ENCODE results near the gene MYBPH.
A peak's percentile ranks its signal among the peaks of the same experiment; 100 is the strongest.

The MYBPH gene

DNA sequence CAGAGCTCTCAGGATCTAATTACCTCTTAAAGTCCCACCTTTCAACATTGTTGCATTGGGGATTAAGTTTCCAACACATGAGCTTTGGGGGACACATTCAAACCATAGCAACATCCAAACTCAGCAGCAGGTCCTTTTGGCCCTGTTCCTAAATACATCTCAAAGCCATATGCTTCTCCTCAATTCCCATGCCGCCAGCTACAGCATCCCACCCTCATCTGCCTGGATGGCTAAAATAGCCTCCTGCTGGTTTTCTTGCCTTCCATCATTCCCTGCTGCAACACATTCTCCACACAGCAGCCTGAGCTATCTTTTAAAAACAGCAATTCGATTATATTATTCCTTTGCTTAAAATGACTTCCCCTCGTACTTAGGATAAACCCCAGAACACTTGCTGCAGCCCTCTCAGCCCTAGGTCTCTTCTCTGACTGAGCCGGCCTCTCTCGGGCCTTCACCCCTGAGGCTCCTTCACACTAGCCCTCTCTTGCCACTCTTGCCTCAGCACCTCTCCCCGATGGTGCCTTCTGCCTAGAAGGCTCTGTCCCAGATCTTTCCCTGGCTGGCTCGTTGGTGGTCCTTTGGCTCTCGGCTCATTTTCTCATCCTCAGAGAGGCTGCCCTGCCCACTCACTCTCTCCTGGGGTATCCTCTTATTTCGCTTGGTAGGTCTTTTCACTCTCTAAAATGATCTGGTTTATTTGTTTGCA is 16.5 kb downstream of the MYBPH start:
- peaks cover 7% of the 10 kb centered on the region for H3K4me1 ChIP-seq (ENCODE audit: insufficient read depth, low read length)
- H3K9me3 ChIP-seq (ENCODE audit: control insufficient read depth, insufficient read depth, low read length): peaks cover 2% of the 10 kb centered on the region; the same call in 1 of the 2 replicates
- no peak overlapping the region for H3K9ac ChIP-seq (ENCODE audit: low read depth, low read length)
- H3K36me3 ChIP-seq (ENCODE audit: insufficient read depth, low read length): no peaks in the 10 kb centered on the region

DNA sequence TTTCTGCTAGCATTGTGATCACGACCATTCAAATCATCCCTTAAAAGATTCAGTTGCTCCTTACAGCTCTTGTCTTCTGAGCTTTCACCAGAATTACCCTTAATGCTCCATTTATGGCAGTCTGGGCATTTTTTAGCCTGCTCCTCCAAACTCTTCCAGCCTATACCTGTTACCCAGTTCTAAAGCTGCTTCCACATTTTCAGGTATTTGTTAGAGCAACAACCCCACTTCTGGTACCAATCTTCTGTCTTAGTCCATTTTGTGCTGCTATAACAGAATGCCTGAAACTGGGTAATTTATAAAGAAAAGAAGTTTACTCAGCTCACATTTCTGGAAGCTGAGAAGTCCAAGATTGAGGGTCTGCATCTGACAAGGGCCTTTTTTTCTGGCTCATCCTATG is 17.2 kb downstream of the MYBPH start:
- no peak overlapping the region for H3K9ac ChIP-seq (ENCODE audit: low read depth, low read length)

DNA sequence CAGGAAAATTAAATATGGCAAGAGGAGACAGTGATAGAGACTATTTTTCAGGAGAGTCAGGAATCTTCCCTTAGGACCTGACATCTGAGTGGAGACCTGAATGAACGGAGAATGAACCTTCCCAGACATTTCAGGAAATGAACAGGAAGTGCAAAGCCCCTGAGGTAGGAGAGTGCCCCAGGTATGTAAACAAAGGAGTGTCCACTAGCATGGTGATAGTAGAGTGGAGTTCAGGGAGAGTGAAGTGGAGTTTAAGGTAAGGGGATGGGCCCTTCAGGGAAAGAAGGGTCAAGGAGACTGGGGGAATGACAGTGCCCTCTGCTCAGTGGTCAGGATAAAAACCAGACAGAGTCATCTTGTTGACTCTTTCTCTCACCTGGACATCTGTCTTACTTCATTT is 19.3 kb downstream of the MYBPH start:
- H3K36me3 ChIP-seq (ENCODE audit: insufficient read depth, low read length): no peaks in the 10 kb centered on the region
- H3K9me3 ChIP-seq (ENCODE audit: control insufficient read depth, insufficient read depth, low read length): peaks cover 2% of the 10 kb centered on the region; the same call in 1 of the 2 replicates
- peaks cover 35% of the 10 kb centered on the region for H3K4me1 ChIP-seq (ENCODE audit: insufficient read depth, low read length)
- H3K9ac ChIP-seq (ENCODE audit: low read depth, low read length): no peak overlapping the region

More for the DNA sequence above, 17.2 kb downstream of the MYBPH start:
- peaks cover 14% of the 10 kb centered on the region for H3K4me1 ChIP-seq (ENCODE audit: insufficient read depth, low read length)
- no peaks in the 10 kb centered on the region for H3K36me3 ChIP-seq (ENCODE audit: insufficient read depth, low read length)
- H3K9me3 ChIP-seq (ENCODE audit: control insufficient read depth, insufficient read depth, low read length): peaks cover 2% of the 10 kb centered on the region; the same call in 1 of the 2 replicates

GRCh38 chr1:203153989-203154821 is 21.4 kb downstream of the MYBPH start:
- Histone ChIP-seq H3K36me3 (ENCODE audit: insufficient read depth, low read length) (no peaks in the 10 kb centered on the region), H3K9ac (ENCODE audit: low read depth, low read length) (no peak overlapping the region), H3K4me1 (ENCODE audit: insufficient read depth, low read length) (peaks cover 52% of the 10 kb centered on the region), H3K9me3 (ENCODE audit: control insufficient read depth, insufficient read depth, low read length) (peaks cover 2% of the 10 kb centered on the region; the same call in 1 of the 2 replicates)

- H3K9me3 ChIP-seq (ENCODE audit: control insufficient read depth, insufficient read depth, low read length): peaks cover 2% of the 10 kb centered on the region; the same call in 1 of the 2 replicates
- H3K9ac ChIP-seq (ENCODE audit: low read depth, low read length): 0 out of 2 replicates have a peak overlapping the region, but pooled peaks have one; percentile 2
- H3K36me3 ChIP-seq (ENCODE audit: insufficient read depth, low read length): no peaks in the 10 kb centered on the region
- H3K4me1 ChIP-seq (ENCODE audit: insufficient read depth, low read length): peaks cover 57% of the 10 kb centered on the region
These were observed 22.3 kb downstream of the MYBPH start for GRCh38 chr1:203153051-203153988.

DNA sequence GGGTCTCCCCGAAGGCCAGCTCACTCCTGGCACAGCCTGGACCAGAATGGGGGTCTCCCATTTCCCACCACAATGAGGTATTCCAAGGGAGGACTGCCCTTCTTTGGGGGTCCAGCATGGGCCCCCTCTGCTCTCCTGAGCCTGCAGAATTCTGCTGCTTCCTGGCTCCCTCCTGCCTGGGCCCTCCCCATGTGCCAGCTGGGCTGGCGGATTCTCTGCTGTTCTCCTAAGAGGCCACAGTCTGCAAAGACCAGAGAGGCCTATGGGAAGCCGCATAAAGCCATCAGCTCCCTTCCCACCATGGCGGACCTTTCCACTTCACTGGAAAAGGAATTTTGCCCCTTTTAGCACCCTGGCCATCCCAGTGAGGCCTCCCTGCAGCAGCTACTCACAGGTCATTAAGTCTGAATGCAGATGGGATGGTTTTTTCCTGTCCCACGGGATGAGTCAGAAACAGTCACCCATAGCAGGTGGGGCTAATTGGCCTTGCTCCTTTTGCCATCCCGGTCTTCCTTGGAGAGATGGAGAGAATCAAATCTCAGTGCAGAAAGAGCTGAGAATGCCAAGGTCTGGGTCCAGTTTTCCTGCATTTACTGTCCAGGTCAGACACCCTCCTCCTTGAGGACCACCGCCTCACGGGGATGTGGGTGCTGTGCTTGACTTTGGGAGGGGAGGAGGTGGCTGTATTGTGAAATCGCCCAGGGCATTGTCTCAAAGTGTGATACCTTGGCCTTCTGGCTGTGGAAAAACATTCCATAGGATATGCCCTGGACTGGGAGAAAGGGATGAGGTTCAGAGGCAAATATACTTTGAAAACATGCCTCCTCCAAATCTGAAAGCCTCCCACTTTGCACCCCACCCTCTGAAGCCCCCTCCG is 23.2 kb downstream of the MYBPH start:
- H3K9ac ChIP-seq (ENCODE audit: low read depth, low read length): 0 out of 2 replicates have a peak overlapping the region, but pooled peaks have one; percentile 2

GRCh38 chr1:203151362-203152157 is 24.1 kb downstream of the MYBPH start:
- Histone ChIP-seq H3K9ac (ENCODE audit: low read depth, low read length) (no peak overlapping the region), H3K4me1 (ENCODE audit: insufficient read depth, low read length) (peaks cover 74% of the 10 kb centered on the region), H3K36me3 (ENCODE audit: insufficient read depth, low read length) (no peaks in the 10 kb centered on the region), H3K9me3 (ENCODE audit: control insufficient read depth, insufficient read depth, low read length) (no peaks in the 10 kb centered on the region)

More for the DNA sequence above, 23.2 kb downstream of the MYBPH start:
- H3K4me1 ChIP-seq (ENCODE audit: insufficient read depth, low read length): peaks cover 66% of the 10 kb centered on the region
- H3K9me3 ChIP-seq (ENCODE audit: control insufficient read depth, insufficient read depth, low read length): no peaks in the 10 kb centered on the region
- H3K36me3 ChIP-seq (ENCODE audit: insufficient read depth, low read length): no peaks in the 10 kb centered on the region

GRCh38 chr1:203150511-203151297 is 24.9 kb downstream of the MYBPH start:
- no peak overlapping the region for H3K9ac ChIP-seq (ENCODE audit: low read depth, low read length)
- H3K36me3 ChIP-seq (ENCODE audit: insufficient read depth, low read length): no peaks in the 10 kb centered on the region
- peaks cover 77% of the 10 kb centered on the region for H3K4me1 ChIP-seq (ENCODE audit: insufficient read depth, low read length)
- H3K9me3 ChIP-seq (ENCODE audit: control insufficient read depth, insufficient read depth, low read length): no peaks in the 10 kb centered on the region

- no peaks in the 10 kb centered on the region for H3K36me3 ChIP-seq (ENCODE audit: insufficient read depth, low read length)
- peaks cover 83% of the 10 kb centered on the region for H3K4me1 ChIP-seq (ENCODE audit: insufficient read depth, low read length)
- no peak overlapping the region for H3K9ac ChIP-seq (ENCODE audit: low read depth, low read length)
- no peaks in the 10 kb centered on the region for H3K9me3 ChIP-seq (ENCODE audit: control insufficient read depth, insufficient read depth, low read length)
These were observed 26.3 kb downstream of the MYBPH start for GRCh38 chr1:203149188-203149840.

DNA sequence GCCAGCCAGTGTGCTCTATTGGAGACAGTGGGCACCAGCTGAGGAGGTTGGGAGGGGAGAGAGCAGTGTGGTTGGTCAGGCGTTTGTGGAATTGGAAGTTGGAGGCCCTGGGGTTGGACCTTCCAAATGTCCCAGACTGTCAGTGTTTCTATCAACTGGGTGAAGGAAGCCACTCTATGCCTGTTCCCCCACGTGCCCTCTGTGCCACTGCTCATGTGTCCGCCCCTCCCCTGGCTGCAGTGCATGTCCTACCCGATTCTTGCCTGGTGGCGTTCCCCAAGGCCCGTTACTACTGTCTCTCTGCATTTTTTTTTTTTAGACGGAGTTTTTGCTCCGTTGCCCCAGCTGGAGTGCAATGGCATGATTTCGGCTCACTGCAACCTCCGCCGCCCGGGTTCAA is 27.0 kb downstream of the MYBPH start:
- Histone ChIP-seq H3K9ac (ENCODE audit: low read depth, low read length) (no peak overlapping the region), H3K4me1 (ENCODE audit: insufficient read depth, low read length) (peaks cover 76% of the 10 kb centered on the region), H3K9me3 (ENCODE audit: control insufficient read depth, insufficient read depth, low read length) (no peaks in the 10 kb centered on the region), H3K36me3 (ENCODE audit: insufficient read depth, low read length) (no peaks in the 10 kb centered on the region)

DNA sequence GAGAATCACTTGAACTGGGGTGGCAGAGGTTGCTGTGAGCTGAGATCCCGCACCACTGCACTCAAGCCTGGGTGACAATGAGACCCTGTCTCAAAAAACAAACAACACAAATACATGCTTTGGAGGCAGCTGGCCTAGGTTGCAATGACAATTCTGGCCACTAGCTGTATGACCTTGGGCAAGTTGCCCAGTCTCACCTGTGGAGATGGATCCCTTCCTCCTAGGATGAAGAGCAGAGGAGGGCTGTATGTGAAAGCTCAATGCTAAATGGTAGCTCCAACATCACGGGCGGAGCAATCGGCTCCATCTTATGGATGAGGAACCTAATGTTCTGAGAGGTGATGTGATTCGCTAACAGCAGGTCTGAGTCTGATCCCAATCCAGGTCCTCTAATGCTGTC is 27.5 kb downstream of the MYBPH start:
- H3K9me3 ChIP-seq (ENCODE audit: control insufficient read depth, insufficient read depth, low read length): no peaks in the 10 kb centered on the region
- peaks cover 71% of the 10 kb centered on the region for H3K4me1 ChIP-seq (ENCODE audit: insufficient read depth, low read length)
- H3K9ac ChIP-seq (ENCODE audit: low read depth, low read length): no peak overlapping the region
- H3K36me3 ChIP-seq (ENCODE audit: insufficient read depth, low read length): no peaks in the 10 kb centered on the region

- H3K36me3 ChIP-seq (ENCODE audit: insufficient read depth, low read length): no peaks in the 10 kb centered on the region
- H3K4me1 ChIP-seq (ENCODE audit: insufficient read depth, low read length): peaks cover 64% of the 10 kb centered on the region
These were observed 28.2 kb downstream of the MYBPH start for GRCh38 chr1:203147376-203147775.

More at GRCh38 chr1:203147376-203147775, 28.2 kb downstream of the MYBPH start:
- H3K9me3 ChIP-seq (ENCODE audit: control insufficient read depth, insufficient read depth, low read length): no peaks in the 10 kb centered on the region; the same call in 1 of the 2 replicates
- H3K9ac ChIP-seq (ENCODE audit: low read depth, low read length): no peak overlapping the region
